ENCODE data around the gene CRIP2. TPM values are rescaled to one million over a fixed set of nuclear protein-coding genes. Genes with fewer than 3 reads are reported as not detected.

Gene CRIP2
- total and polyA plus RNA-seq, 2 of the 8 experiments (the other 6 are each of a cell fraction or from before 2014, with no cell fraction given): 4.2 to 13.5 TPM

DNA sequence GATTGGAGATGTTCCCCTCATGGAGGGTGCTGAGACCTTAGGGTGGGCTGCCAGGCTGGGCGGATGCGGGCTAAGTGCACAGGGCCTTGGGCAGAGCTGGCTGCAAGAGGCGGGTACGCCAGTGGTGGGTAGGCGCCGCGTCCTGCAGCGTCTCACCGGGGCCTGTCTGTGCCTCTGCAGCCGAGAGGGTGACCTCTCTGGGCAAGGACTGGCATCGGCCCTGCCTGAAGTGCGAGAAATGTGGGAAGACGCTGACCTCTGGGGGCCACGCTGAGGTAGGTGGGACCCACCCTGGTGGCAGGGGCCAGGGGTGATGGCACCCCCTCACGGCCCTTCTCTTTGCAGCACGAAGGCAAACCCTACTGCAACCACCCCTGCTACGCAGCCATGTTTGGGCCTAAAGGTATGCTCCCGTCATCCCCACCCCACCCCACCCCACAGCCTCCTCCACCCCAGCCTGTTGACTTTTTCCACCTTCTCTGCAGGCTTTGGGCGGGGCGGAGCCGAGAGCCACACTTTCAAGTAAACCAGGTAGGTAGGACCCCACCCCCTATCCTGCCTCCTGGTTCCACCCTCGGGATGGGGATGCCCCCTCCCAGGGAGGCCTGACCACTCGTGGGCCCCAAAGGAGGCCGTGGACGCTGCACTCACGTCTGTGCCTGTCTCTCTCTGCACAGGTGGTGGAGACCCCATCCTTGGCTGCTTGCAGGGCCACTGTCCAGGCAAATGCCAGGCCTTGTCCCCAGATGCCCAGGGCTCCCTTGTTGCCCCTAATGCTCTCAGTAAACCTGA, 13.6 kb downstream of the CRIP2 start:
- H4K91ac ChIP-seq (replicated peaks; ENCODE audit: insufficient read length, low read length): no peak overlapping the region
- peak overlapping the region; percentile 48; the same call in 1 of the 2 replicates for H2AK5ac ChIP-seq (ENCODE audit: low read depth, low read length)
- H3K79me2 ChIP-seq (ENCODE audit: control insufficient read depth in 1 of 2, insufficient read depth in 2 of 2, low read length in 2 of 2): no peaks in the 10 kb centered on the region
- no peak overlapping the region for H2BK15ac ChIP-seq (ENCODE audit: low read length)
- no peak overlapping the region for H3K27ac ChIP-seq (ENCODE audit: low read depth, low read length)
- no peak overlapping the region for H2BK5ac ChIP-seq (ENCODE audit: low read depth, low read length)
- no peaks in the 10 kb centered on the region for H3K79me1 ChIP-seq (ENCODE audit: low read depth, low read length)
- no peak for FAIRE-seq
- no peak overlapping the region for H3K56ac ChIP-seq (replicated peaks; ENCODE audit: insufficient read length, low read depth, low read length)
- H3K27me3 ChIP-seq (replicated peaks in 1 of 4; ENCODE audit: control insufficient read depth in 3 of 4, extremely low read depth in 1 of 4, insufficient read depth in 3 of 4, low read length in 3 of 4): peaks cover 30 to 59% (median 51%) of the 10 kb centered on the region in 4 experiments
- no peak for DNase-seq (ENCODE audit: low read depth in 1 of 2, low spot score in 2 of 2)
- no peaks in the 10 kb centered on the region for H3K9me3 ChIP-seq (ENCODE audit: insufficient read depth in 2 of 2, low read depth in 1 of 2, low read length in 1 of 2)
- ChIA-PET CTCF (ENCODE audit: partially characterized antibody) (interaction anchor here (1.3 to 2.6 kb wide), 13 partner anchors 7 to 122 kb away, joined by 3 to 33 read pairs (median 7); no protein-coding TSS in a partner anchor), POLR2A (ENCODE audit: partially characterized antibody) (interaction anchor here (2.2 to 2.8 kb wide), 2 partner anchors 7 to 12 kb away, joined by 8 to 9 read pairs; no protein-coding TSS in a partner anchor)
- no peak overlapping the region for H3K9ac ChIP-seq (replicated peaks in 1 of 4; ENCODE audit: extremely low read depth in 1 of 4, low read depth in 3 of 4, low read length in 3 of 4)
- no peak overlapping the region for H3K14ac ChIP-seq (ENCODE audit: insufficient read length)
- peak overlapping the region; percentile 53 to 75; a peak in 2 of 4 replicates for H3K4me2 ChIP-seq (ENCODE audit: insufficient read depth in 1 of 2, low read depth in 2 of 2, low read length in 2 of 2)
- no peak overlapping the region for H4K5ac ChIP-seq (ENCODE audit: insufficient read length, low read depth, low read length)
- peaks cover 9% of the 10 kb centered on the region; the same call in 1 of the 2 replicates for H3K23me2 ChIP-seq (ENCODE audit: low read depth, low read length)
- H3K4ac ChIP-seq (replicated peaks; ENCODE audit: insufficient read length, low read depth, low read length): no peak overlapping the region
- H3K18ac ChIP-seq (ENCODE audit: extremely low read depth, low read length): no peak overlapping the region
- peaks cover 0 to 16% of the 10 kb centered on the region in 2 experiments for H4K20me1 ChIP-seq (replicated peaks in 1 of 2; ENCODE audit: control insufficient read depth in 1 of 2, insufficient read depth in 2 of 2, low read length in 2 of 2)
- 84% methylated on average over 20 of the region's 26 CpGs; no CpG with 5 or more reads in 1 of the 2 experiments for WGBS, 2 experiments (ENCODE audit: extremely low coverage in 1 of 2, insufficient coverage in 1 of 2, insufficient read length in 1 of 2, insufficient replicate concordance in 2 of 2, low coverage in 1 of 2, low lambda C conversion rate in 2 of 2, missing lambda C conversion rate in 1 of 2)
- no peak overlapping the region for H2BK120ac ChIP-seq (replicated peaks; ENCODE audit: low read depth, low read length)
- H2BK20ac ChIP-seq (ENCODE audit: low read length): no peak overlapping the region
- no peak overlapping the region for H2BK12ac ChIP-seq (ENCODE audit: low read depth, low read length)
- no peak overlapping the region for H2AFZ ChIP-seq (ENCODE audit: low read length)
- no peak overlapping the region for H3K23ac ChIP-seq (ENCODE audit: insufficient read length)
- no peaks in the 10 kb centered on the region; a peak in 2 of 8 replicates for H3K36me3 ChIP-seq (ENCODE audit: control insufficient read depth in 2 of 4, insufficient read depth in 4 of 4, low read length in 3 of 4)
- H3K4me1 ChIP-seq (replicated peaks in 1 of 4; ENCODE audit: control insufficient read depth in 3 of 4, insufficient read depth in 4 of 4, low read length in 3 of 4): peaks cover 0 to 20% (median 5%) of the 10 kb centered on the region in 4 experiments; a peak in 5 of 7 replicates
- TF ChIP-seq RAD21 (IDR thresholded peaks at IDR 0.05 in 1 of 2, conservative IDR thresholded peaks at IDR 0.05 in 1 of 2; ENCODE audit: low read depth in 2 of 2, low read length in 2 of 2) (peak in 1 of 2 experiments; percentile 13; a peak in 1 of 4 replicates), PHF8 (conservative IDR thresholded peaks at IDR 0.05; ENCODE audit: low read depth, low read length) (no peak), SP1 (IDR thresholded peaks at IDR 0.05; ENCODE audit: low read depth, low read length) (no peak), EZH2 (IDR thresholded peaks at IDR 0.05; ENCODE audit: low read depth, low read length, severe bottlenecking) (peak; percentile 12)
- TF ChIP-seq, protein P1, sequence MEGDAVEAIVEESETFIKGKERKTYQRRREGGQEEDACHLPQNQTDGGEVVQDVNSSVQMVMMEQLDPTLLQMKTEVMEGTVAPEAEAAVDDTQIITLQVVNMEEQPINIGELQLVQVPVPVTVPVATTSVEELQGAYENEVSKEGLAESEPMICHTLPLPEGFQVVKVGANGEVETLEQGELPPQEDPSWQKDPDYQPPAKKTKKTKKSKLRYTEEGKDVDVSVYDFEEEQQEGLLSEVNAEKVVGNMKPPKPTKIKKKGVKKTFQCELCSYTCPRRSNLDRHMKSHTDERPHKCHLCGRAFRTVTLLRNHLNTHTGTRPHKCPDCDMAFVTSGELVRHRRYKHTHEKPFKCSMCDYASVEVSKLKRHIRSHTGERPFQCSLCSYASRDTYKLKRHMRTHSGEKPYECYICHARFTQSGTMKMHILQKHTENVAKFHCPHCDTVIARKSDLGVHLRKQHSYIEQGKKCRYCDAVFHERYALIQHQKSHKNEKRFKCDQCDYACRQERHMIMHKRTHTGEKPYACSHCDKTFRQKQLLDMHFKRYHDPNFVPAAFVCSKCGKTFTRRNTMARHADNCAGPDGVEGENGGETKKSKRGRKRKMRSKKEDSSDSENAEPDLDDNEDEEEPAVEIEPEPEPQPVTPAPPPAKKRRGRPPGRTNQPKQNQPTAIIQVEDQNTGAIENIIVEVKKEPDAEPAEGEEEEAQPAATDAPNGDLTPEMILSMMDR (IDR thresholded peaks at IDR 0.05; ENCODE audit: control extremely low read depth in 1 of 3, insufficient read depth in 1 of 3, low read depth in 1 of 3, low read length in 3 of 3): peak in 1 of 3 experiments; percentile 24; a peak in 1 of 4 replicates
- H4K8ac ChIP-seq (ENCODE audit: extremely low read depth, insufficient read depth, low read length): peak overlapping the region; percentile 68; the same call in 1 of the 2 replicates
- peak overlapping the region in 1 of 4 experiments; percentile 61; a peak in 2 of 8 replicates for H3K4me3 ChIP-seq (ENCODE audit: extremely low read depth in 1 of 4, insufficient read depth in 2 of 4, low read depth in 3 of 4, low read length in 4 of 4)
